Measurements from ENCODE around the gene TMSB10. TPM values are rescaled to one million over a fixed set of nuclear protein-coding genes. Genes with fewer than 3 reads are reported as not detected.

The TMSB10 gene
- total and polyA plus RNA-seq, 7 experiments from 2014 or later: 1,492 to 8,256 (median 1,692) TPM

GRCh38 chr2:84946204-84947009 is 41.0 kb downstream of the TMSB10 start:
- ChIA-PET CTCF (interaction anchor here (0.5 to 4.9 kb wide), 13 partner anchors 9 to 449 kb away, joined by 3 to 49 read pairs (median 3); no protein-coding TSS in a partner anchor), POLR2A (interaction anchor here (0.6 to 11.5 kb wide), 19 partner anchors 9 to 638 kb away, joined by 3 to 112 read pairs (median 4); partner anchors contain the start of genes GGCX, KCMF1, RETSAT and SUCLG1)
- peak overlapping the region; percentile 9 for H3K4me3 ChIP-seq (ENCODE audit: low read length)
- H3K36me3 ChIP-seq (ENCODE audit: control insufficient read depth in 2 of 3, insufficient read depth in 3 of 3, low read length in 3 of 3): no peaks in the 10 kb centered on the region
- Mint-ChIP-seq H3K27ac (peak overlapping the region; percentile 42 to 93 (median 81)), H3K36me3 (peaks cover 0 to 34% (median 0%) of the 10 kb centered on the region in 5 donors), H3K4me1 (peaks cover 27 to 66% (median 32%) of the 10 kb centered on the region in 7 donors), H3K27me3 (no peaks in the 10 kb centered on the region), H3K4me3 (peak overlapping the region; percentile 43 to 83 (median 72)), H3K9me3 (peaks cover 0 to 3% (median 0%) of the 10 kb centered on the region in 11 donors)
- no peaks in the 10 kb centered on the region for H3K9me3 ChIP-seq (ENCODE audit: control insufficient read depth in 2 of 3, low read length in 3 of 3)
- H3K4me1 ChIP-seq (ENCODE audit: control insufficient read depth in 2 of 2, insufficient read depth in 2 of 2, low read length in 2 of 2): peaks cover 16 to 23% of the 10 kb centered on the region in 2 donors
- no peaks in the 10 kb centered on the region for H3K27me3 ChIP-seq (ENCODE audit: control insufficient read depth in 2 of 2, insufficient read depth in 2 of 2, low read length in 2 of 2)
- peak; percentile 20 to 74 (median 57) for DNase-seq
- peak; percentile 90 for ATAC-seq
- peak overlapping the region; percentile 64 for H3K27ac ChIP-seq (ENCODE audit: low read depth, low read length)
- intact Hi-C loops (cut with micrococcal nuclease): loop anchor here (1.0 to 5.0 kb wide), 6 partner anchors 8 to 66 kb away; no protein-coding TSS in a partner anchor

- no peaks in the 10 kb centered on the region for H3K36me3 ChIP-seq (ENCODE audit: control insufficient read depth in 2 of 3, insufficient read depth in 3 of 3, low read length in 3 of 3)
- Mint-ChIP-seq H3K4me1 (peaks cover 27 to 63% (median 32%) of the 10 kb centered on the region in 7 donors), H3K9me3 (peaks cover 0 to 3% (median 0%) of the 10 kb centered on the region in 11 donors), H3K27me3 (no peaks in the 10 kb centered on the region), H3K27ac (peak overlapping the region in 7 of 9 donors; percentile 53 to 93 (median 81)), H3K36me3 (peaks cover 0 to 32% (median 0%) of the 10 kb centered on the region in 5 donors), H3K4me3 (peak overlapping the region; percentile 43 to 83 (median 72))
- ChIA-PET CTCF (interaction anchor here (0.7 to 4.9 kb wide), 6 partner anchors 9 to 21 kb away, joined by 3 to 49 read pairs (median 6); no protein-coding TSS in a partner anchor), POLR2A (interaction anchor here (0.6 to 11.5 kb wide), 11 partner anchors 9 to 488 kb away, joined by 3 to 112 read pairs (median 6); partner anchors contain the start of genes KCMF1, RETSAT, SUCLG1 and TMSB10)
- H3K4me3 ChIP-seq (ENCODE audit: low read length): peak overlapping the region; percentile 9
- no peaks in the 10 kb centered on the region for H3K9me3 ChIP-seq (ENCODE audit: control insufficient read depth in 2 of 3, low read length in 3 of 3)
- H3K27me3 ChIP-seq (ENCODE audit: control insufficient read depth in 2 of 2, insufficient read depth in 2 of 2, low read length in 2 of 2): no peaks in the 10 kb centered on the region
- DNase-seq (no peak), ATAC-seq (no peak)
- intact Hi-C loops (cut with micrococcal nuclease): loop anchor here (2.0 to 5.0 kb wide), 2 partner anchors 22 to 65 kb away; no protein-coding TSS in a partner anchor
- peak overlapping the region; percentile 64 for H3K27ac ChIP-seq (ENCODE audit: low read depth, low read length)
- H3K4me1 ChIP-seq (ENCODE audit: control insufficient read depth in 2 of 2, insufficient read depth in 2 of 2, low read length in 2 of 2): peaks cover 16 to 23% of the 10 kb centered on the region in 2 donors
These were observed 41.6 kb downstream of the TMSB10 start for GRCh38 chr2:84947010-84947593.

- no peaks in the 10 kb centered on the region for H3K27me3 Mint-ChIP-seq
- Histone ChIP-seq H3K27me3 (ENCODE audit: control insufficient read depth in 2 of 2, insufficient read depth in 2 of 2, low read length in 2 of 2) (no peaks in the 10 kb centered on the region), H3K9me3 (ENCODE audit: control insufficient read depth in 2 of 3, low read length in 3 of 3) (no peaks in the 10 kb centered on the region), H3K4me1 (ENCODE audit: control insufficient read depth in 2 of 2, insufficient read depth in 2 of 2, low read length in 2 of 2) (no peaks in the 10 kb centered on the region), H3K36me3 (ENCODE audit: control insufficient read depth in 2 of 3, insufficient read depth in 3 of 3, low read length in 3 of 3) (no peaks in the 10 kb centered on the region), H3K4me3 (ENCODE audit: low read length) (no peak overlapping the region), H3K27ac (ENCODE audit: low read depth, low read length) (no peak overlapping the region)
- no peak overlapping the region for H3K4me3 Mint-ChIP-seq
- CTCF ChIA-PET: no interaction called here
- ATAC-seq (no peak), DNase-seq (no peak)
- POLR2A ChIA-PET: interaction anchor here (1.0 kb wide), 1 partner anchor 9 kb away, joined by 4 read pairs; no protein-coding TSS in a partner anchor
- H3K27ac Mint-ChIP-seq: peak overlapping the region in 2 of 9 donors; percentile 3 to 43
- H3K9me3 Mint-ChIP-seq: peaks cover 0 to 2% (median 0%) of the 10 kb centered on the region in 11 donors
- intact Hi-C loops (cut with micrococcal nuclease): no loop called here
- peaks cover 7 to 23% (median 9%) of the 10 kb centered on the region in 7 donors for H3K4me1 Mint-ChIP-seq
- peaks cover 0 to 28% (median 0%) of the 10 kb centered on the region in 5 donors for H3K36me3 Mint-ChIP-seq
These were observed 48.1 kb downstream of the TMSB10 start for GRCh38 chr2:84953535-84953934.

- Histone ChIP-seq H3K9me3 (ENCODE audit: control insufficient read depth in 2 of 3, low read length in 3 of 3) (no peaks in the 10 kb centered on the region), H3K27me3 (ENCODE audit: control insufficient read depth in 2 of 2, insufficient read depth in 2 of 2, low read length in 2 of 2) (no peaks in the 10 kb centered on the region), H3K27ac (ENCODE audit: low read depth, low read length) (no peak overlapping the region), H3K4me1 (ENCODE audit: control insufficient read depth in 2 of 2, insufficient read depth in 2 of 2, low read length in 2 of 2) (no peaks in the 10 kb centered on the region), H3K4me3 (ENCODE audit: low read length) (no peak overlapping the region), H3K36me3 (ENCODE audit: control insufficient read depth in 2 of 3, insufficient read depth in 3 of 3, low read length in 3 of 3) (no peaks in the 10 kb centered on the region)
- CTCF ChIA-PET: no interaction called here
- peaks cover 0 to 27% (median 0%) of the 10 kb centered on the region in 5 donors for H3K36me3 Mint-ChIP-seq
- no peaks in the 10 kb centered on the region for H3K27me3 Mint-ChIP-seq
- H3K4me1 Mint-ChIP-seq: peaks cover 7 to 23% (median 11%) of the 10 kb centered on the region in 7 donors
- DNase-seq (no peak), ATAC-seq (no peak)
- POLR2A ChIA-PET: interaction anchor here (0.5 to 1.0 kb wide), 4 partner anchors 8 to 522 kb away, joined by 3 to 4 read pairs (median 4); no protein-coding TSS in a partner anchor
- no peak overlapping the region for H3K4me3 Mint-ChIP-seq
- peak overlapping the region in 2 of 9 donors; percentile 11 to 47 for H3K27ac Mint-ChIP-seq
- intact Hi-C loops (cut with micrococcal nuclease): loop anchor here in 1 of 2 donors (2.0 kb wide), 1 partner anchor 14 kb away; no protein-coding TSS in a partner anchor
- H3K9me3 Mint-ChIP-seq: peaks cover 0 to 2% (median 0%) of the 10 kb centered on the region in 11 donors
These were observed 48.9 kb downstream of the TMSB10 start for GRCh38 chr2:84954329-84954728.

Other genes starting within 250 kb of the TMSB10 start
- gene TRABD2A, start 24.6 kb upstream of the TMSB10 start, total RNA-seq: 100 to 1,000 TPM in 4 of 5 experiments, 10 to 100 TPM in 1; 75.0 to 288 (median 182) TPM
- 100 to 1,000 TPM; 119 to 204 TPM for gene TRABD2A, start 24.6 kb upstream of the TMSB10 start, polyA plus RNA-seq
- gene KCMF1, start 65.5 kb downstream of the TMSB10 start, total RNA-seq: 10 to 100 TPM; 57.7 to 81.3 (median 60.8) TPM
- gene KCMF1, start 65.5 kb downstream of the TMSB10 start, polyA plus RNA-seq: 10 to 100 TPM; 15.6 to 20.2 TPM
- gene TCF7L1, start 227.7 kb downstream of the TMSB10 start, total RNA-seq: under 1 TPM in 1 of 5 experiments, not detected in 4; 0.16 TPM
- under 1 TPM in 1 of 2 donors, not detected in 1; 0.08 TPM for gene TCF7L1, start 227.7 kb downstream of the TMSB10 start, polyA plus RNA-seq